Lung microvascular endothelial cell (primary cell): ENCODE measurements around the gene ROBO1. TPM values are rescaled to one million over a fixed set of nuclear protein-coding genes. Genes with fewer than 3 reads are reported as not detected.
A peak's percentile ranks its signal among the peaks of the same experiment; 100 is the strongest.

Source experiments
- DNase-seq, 2 donors: peaks; one replicate each; pipeline versions ENCODE4 v3.0.0 to v3.0.0-alpha.2; 2010; ENCODE audit warnings: low read depth in 2 of 2
- total RNA-seq: library from RNA; depleted of rRNA; stranded (reverse); fragments of >200 nt; gene quantifications from 2 replicates; pipeline ENCODE4 v1.2.1, GENCODE V29; 2014

ROBO1 gene
- total RNA-seq, 1 donor from 2014 or later = 0.20 TPM

DNA sequence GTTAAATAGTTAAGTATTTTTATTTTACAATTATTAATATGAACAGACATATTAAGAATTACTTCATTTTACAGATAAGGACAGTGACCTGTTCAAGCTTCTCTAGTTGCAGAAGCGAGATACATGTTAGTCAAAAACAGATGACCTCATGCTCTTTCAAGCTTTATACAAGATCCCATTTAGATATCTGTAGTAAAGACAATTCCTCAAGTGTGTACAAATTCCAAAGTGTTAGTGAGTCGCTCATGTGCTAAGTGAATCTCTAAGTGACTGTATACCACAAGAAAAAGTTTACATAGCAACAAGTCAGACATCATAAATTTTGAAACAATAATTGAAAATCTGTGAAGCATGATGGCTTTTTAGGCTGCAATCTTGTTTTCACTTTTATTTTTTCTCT, 293.8 kb downstream of the ROBO1 start:
- DNase-seq = no peak

DNA sequence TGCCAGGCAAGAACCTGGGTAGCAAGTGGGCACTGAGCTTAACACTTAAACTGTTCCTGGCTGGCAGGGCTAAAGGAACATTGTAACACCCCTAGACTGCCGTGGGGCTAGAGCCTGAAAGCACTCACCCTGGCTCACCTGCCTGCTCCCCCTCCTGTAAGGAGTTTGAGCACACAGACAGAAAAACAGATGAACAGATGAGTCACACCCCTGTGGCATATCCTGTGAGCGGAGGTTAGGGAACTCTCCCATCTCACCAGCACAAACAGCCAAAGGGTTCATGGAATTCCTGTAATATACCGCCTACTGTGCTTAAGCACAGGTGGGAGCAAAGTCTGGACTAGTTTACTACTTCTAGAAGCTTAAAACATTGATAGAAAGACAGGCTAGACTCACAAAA, 300.1 kb downstream of the ROBO1 start:
- DNase-seq = peak in 1 of 2 donors; percentile 27

- DNase-seq = no peak
Measured at GRCh38 chr3:79461129-79461792, 306.5 kb downstream of the ROBO1 start.

DNA sequence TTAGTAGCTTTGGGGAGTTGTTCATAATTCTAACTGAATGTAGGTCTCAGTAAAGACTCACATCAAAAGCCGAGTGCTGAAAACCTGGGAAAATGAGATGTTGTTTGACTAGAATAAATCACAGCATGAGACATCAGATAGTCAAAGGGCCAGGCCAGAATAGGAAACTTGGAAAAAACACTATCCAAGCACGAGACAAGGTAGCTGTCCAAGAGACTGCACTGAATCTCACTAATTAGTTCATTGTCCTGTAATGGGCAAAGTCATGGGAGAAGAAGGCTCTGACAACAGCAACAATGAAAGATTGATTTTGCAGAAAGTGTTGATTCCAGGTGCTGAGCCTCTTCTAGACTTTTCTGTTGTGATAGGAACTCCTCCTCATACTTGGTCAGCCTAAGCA, 314.2 kb downstream of the ROBO1 start:
- no peak for DNase-seq

- DNase-seq = no peak
Measured at GRCh38 chr3:79436387-79436786, 331.4 kb downstream of the ROBO1 start.

DNA sequence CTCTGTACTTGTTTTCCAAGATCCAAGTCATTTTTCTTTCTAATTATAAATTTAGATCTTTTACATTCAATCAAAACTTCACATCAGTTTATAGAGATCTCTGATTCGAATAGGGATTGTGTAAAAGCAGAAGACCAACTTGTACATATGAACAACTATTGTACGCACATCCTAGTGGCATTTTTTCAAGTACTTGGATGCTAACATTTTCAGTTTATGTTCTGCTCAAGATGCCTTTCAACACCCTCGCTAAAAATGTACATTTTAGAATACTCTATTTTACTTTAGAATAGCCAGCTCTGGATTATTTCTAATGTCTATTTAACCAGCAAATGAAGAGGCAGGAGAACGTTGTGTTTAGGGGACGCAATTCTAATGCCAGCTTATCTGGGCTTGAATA, 340.7 kb downstream of the ROBO1 start:
- no peak for DNase-seq

DNA sequence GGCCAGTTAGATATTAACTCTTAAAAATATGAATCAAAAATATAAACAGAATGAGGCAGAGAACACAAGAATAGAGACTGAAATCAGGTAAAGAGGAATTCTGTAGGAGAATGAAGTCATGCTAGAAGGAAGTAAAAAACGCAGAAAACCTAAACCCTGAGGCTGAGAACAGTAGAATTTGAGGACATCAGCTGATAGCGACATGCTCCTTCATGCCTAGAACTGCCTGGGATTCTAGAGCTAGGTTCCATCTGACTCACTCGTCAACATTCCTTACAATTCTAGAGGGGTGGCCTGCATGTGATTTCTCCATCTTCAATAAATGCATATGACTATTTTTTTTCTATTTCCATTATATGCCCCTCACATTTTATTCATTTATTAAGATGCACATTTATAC, 343.0 kb downstream of the ROBO1 start:
- no peak for DNase-seq

GRCh38 chr3:79423417-79423816, 344.4 kb downstream of the ROBO1 start:
- DNase-seq = no peak

- DNase-seq = no peak
Measured at GRCh38 chr3:79421273-79421672, 346.5 kb downstream of the ROBO1 start.

GRCh38 chr3:79418855-79419621, 348.8 kb downstream of the ROBO1 start:
- no peak for DNase-seq

- DNase-seq = no peak
Measured at GRCh38 chr3:79415356-79415755, 352.4 kb downstream of the ROBO1 start.

DNA sequence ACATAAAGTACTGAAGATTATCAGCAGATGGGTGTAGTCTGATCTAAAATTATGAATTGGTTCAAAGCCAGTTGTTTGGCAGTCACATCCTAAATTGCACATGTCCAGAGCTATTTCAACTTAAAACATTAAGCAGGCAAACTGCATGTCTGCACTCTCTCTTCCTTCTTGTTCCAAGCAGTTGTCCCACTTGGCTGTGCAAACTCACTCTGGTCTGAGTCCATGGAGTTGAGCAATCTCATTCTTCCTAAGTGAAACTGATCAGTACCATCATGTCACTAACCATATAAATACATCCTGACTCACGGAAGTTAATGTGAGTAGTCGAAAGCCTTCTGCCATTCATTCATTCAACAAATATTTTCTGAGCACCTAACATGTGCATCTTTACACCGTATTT, 353.0 kb downstream of the ROBO1 start:
- DNase-seq = no peak

- DNase-seq = no peak
Measured at GRCh38 chr3:79414035-79414434, 353.8 kb downstream of the ROBO1 start.

DNA sequence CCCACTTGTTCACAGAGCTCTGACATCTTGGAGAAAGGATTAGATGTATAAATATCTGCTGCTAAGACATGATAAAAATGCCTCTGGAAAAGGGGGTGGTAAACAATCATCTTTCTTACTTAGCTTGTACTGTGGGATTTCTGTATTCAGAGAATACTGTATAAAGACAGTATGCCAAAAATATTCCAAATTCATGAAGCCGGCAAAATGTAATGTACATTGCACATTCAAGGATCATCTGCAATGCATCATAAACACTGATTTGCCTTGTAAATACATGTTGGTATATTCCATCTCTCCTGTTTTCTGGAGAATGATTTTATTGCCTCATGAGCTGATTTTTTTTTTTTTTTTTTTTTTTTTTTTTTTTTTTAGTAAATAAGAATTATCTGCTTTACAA, 355.3 kb downstream of the ROBO1 start:
- no peak for DNase-seq

GRCh38 chr3:79410617-79411016, 357.2 kb downstream of the ROBO1 start:
- DNase-seq = no peak

- no peak for DNase-seq
Measured at GRCh38 chr3:79410136-79410535, 357.7 kb downstream of the ROBO1 start.

DNA sequence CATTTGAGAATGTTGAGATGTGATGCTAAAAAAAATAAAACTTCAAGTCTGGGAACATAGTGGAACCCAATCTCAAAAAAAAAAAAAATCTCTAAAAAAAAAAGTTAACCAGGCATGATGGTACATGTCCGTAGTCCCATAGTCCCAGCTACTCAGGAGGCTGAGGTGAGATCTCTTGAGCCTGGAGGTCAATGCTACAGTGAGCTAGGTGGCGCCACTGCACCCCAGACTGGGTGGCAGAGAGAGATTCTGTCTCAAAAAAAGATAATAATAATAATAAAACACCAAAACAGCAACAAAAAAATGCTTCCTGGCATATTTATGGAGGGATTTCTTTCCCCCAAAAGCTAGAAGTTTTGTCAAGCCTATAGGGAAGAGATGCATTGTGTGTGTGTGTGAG, 361.6 kb downstream of the ROBO1 start:
- no peak for DNase-seq

DNA sequence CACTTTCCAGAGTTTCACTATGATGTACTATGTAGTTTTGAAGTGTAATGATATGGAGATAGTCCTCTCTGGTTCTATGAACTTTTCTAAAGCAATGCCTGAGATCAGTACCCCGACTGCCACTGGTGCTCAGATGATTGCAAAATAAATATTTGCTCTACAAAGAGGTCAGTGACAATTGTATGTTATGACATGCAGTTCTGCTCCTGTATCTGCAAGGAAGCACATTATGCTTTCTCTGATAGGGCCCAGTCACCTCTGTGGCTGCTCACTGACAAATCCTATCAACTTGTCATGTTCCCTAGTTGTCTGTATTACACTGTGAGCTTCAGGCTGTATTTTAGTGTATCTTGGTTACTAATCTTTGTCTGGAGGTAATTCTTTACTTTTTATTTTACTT, 362.6 kb downstream of the ROBO1 start:
- DNase-seq = no peak

GRCh38 chr3:79396595-79396994, 371.2 kb downstream of the ROBO1 start:
- DNase-seq = no peak

DNA sequence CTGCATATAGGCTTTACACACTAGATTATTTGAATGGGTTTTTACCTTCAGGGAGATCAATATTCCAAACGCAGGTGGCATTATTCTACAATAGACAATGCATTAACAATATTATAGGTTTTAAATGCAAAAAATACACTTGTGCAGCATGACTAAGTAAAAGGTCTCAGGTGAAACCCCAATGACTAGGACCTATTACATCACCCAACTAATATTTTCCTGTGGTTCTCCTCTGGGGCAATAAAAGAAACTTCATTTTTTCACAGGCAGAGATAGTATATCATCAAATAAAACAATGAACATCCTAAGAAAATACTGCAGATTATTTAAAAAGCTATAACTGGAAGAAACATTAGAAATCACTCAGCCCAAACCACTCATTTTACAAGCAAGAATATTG, 375.3 kb downstream of the ROBO1 start:
- no peak for DNase-seq

DNA sequence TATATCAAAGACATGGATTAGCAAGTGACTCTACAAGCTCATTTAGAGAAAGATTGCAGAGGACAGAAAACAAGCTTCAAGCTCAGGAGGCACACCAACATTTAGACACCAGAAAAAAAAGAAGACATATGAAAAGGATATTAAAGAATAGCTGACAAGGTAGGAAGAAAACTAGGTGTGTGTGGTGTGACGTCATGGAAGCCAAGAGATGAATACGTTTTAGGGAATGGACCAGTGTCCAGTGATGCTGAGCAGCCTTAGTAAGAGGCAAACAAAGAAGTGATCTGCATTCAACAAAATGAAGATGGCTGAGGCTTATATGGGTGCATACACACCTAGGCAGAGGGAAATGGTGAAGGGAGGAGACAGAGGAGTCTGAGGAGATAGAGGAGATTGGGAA, 377.4 kb downstream of the ROBO1 start:
- DNase-seq = no peak

GRCh38 chr3:79385211-79385610, 382.6 kb downstream of the ROBO1 start:
- DNase-seq = no peak

- DNase-seq = peak in 1 of 2 donors; percentile 67
Measured at GRCh38 chr3:79383402-79384012, 384.3 kb downstream of the ROBO1 start.
